HepG2 (cell line): ENCODE results near the gene TMEM145.
"Not testable (repeated sequence)": the region's sequence is repeated elsewhere in the genome, so short reads cannot be mapped to it uniquely, and the experiment has no call there.

ENCODE experiments used
- CBFB ChIP-seq: sonication (generic); formaldehyde crosslinking; IDR thresholded peaks from 2 replicates; pipeline ENCODE4 v1.4.0; 2020; ENCODE audit warnings: missing genetic modification reagents
- ETV6 ChIP-seq: sonication (generic); formaldehyde crosslinking; conservative IDR thresholded peaks from 2 replicates; pipeline ENCODE4 v1.4.0; 2020; ENCODE audit warnings: missing genetic modification reagents
- MTA1 ChIP-seq: sonication (generic); formaldehyde crosslinking; IDR thresholded peaks from 2 replicates; pipeline ENCODE4 v1.4.0; 2020; ENCODE audit warnings: missing genetic modification reagents, mild to moderate bottlenecking, borderline replicate concordance

DNA sequence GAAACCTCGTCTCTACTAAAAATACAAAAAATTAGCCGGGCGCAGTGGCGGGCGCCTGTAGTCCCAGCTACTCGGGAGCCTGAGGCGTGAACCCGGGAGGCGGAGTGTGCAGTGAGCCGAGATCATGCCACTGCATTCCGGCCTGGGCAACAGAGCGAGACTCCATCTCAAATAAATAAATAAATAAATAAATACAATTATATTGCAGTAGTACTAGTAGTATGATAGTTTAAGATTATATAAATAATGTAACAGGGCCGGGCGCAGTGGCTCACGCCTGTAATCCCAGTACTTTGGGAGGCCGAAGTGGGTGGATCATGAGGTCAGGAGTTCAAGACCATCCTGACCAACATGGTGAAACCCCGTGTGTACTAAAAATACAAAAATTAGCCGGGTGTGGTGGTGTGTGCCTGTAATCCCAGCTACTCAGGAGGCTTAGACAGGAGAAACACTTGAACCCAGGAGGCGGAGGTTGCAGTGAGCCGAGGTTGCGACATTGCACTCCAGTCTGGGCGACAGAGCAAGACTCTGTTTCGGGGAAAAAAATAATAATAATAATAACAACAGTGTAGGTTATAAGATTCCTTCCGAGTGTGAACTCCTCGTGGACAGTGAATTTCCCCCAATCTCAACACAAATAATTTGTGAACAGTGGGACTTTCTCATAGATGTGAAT lies 46.0 kb upstream of the TMEM145 start:
- not testable (repeated sequence) for TF ChIP-seq CBFB (CRISPR knock-in tag); ETV6; MTA1 (CRISPR knock-in tag)
